Astrocyte (in vitro differentiated cells and primary cell): Measurements from ENCODE around the gene GNRHR. TPM values are rescaled to one million over a fixed set of nuclear protein-coding genes. Genes with fewer than 3 reads are reported as not detected.

Experiments
- DNase-seq: peaks from one replicate; pipeline ENCODE4 v3.0.0-alpha.2; 2010; ENCODE audit warnings: low read depth
- FAIRE-seq: peaks from 2 replicates; lab custom pipeline; 2011; peaks lifted over from hg19 to GRCh38; lab: Jason Lieb, UNC
- H2AFZ ChIP-seq: 2 replicates; pipeline ENCODE4 v1.6.0; 2012; ENCODE audit warnings: low read depth, low read length, inconsistent platforms
- H3K27ac ChIP-seq: 2 replicates; pipeline ENCODE4 v1.5.1; 2011; ENCODE audit warnings: low read depth, low read length, inconsistent platforms
- H3K27me3 ChIP-seq: 2 replicates; pipeline ENCODE4 v1.6.0; 2011; ENCODE audit warnings: low read length, inconsistent platforms; ENCODE audit not compliant: insufficient read depth
- H3K36me3 ChIP-seq: 2 replicates; pipeline ENCODE4 v1.5.1; 2011; ENCODE audit warnings: low read length, inconsistent platforms; ENCODE audit not compliant: insufficient read depth
- H3K4me1 ChIP-seq: 2 replicates; pipeline ENCODE4 v1.5.1; 2011; ENCODE audit warnings: low read length, inconsistent platforms; ENCODE audit not compliant: insufficient read depth
- H3K4me2 ChIP-seq: 2 replicates; pipeline ENCODE4 v1.6.0; 2012; ENCODE audit warnings: low read length, inconsistent platforms
- H3K4me3 ChIP-seq: 2 replicates; pipeline ENCODE4 v1.5.1; 2011; ENCODE audit warnings: low read depth, mild to moderate bottlenecking, low read length, inconsistent platforms; ENCODE audit not compliant: insufficient read depth
- H3K79me2 ChIP-seq: 2 replicates; pipeline ENCODE4 v1.6.0; 2012; ENCODE audit warnings: mild to moderate bottlenecking, low read length, inconsistent platforms; ENCODE audit not compliant: insufficient read depth
- H3K9ac ChIP-seq: 2 replicates; pipeline ENCODE4 v1.6.0; 2012; ENCODE audit warnings: mild to moderate bottlenecking, low read length, inconsistent platforms
- H3K9me3 ChIP-seq: 2 replicates; pipeline ENCODE4 v1.5.1; 2012; ENCODE audit warnings: low read depth, mild to moderate bottlenecking, low read length, inconsistent platforms; ENCODE audit not compliant: insufficient read depth
- H4K20me1 ChIP-seq: 2 replicates; pipeline ENCODE4 v1.6.0; 2012; ENCODE audit warnings: low read length, inconsistent platforms; ENCODE audit not compliant: insufficient read depth
- H3K27ac Mint-ChIP-seq: one replicate; pipeline ENCODE4 v1.8.0; 2021; ENCODE audit warnings: mild to moderate bottlenecking, mixed read lengths; ENCODE audit not compliant: unreplicated experiment
- H3K27me3 Mint-ChIP-seq: one replicate; pipeline ENCODE4 v1.8.0; 2021; ENCODE audit warnings: low read depth, mixed read lengths; ENCODE audit not compliant: unreplicated experiment
- H3K36me3 Mint-ChIP-seq: one replicate; pipeline ENCODE4 v1.8.0; 2021; ENCODE audit warnings: low read depth, mixed read lengths; ENCODE audit not compliant: unreplicated experiment
- H3K4me1 Mint-ChIP-seq: one replicate; pipeline ENCODE4 v1.8.0; 2021; ENCODE audit warnings: low read depth, mixed read lengths; ENCODE audit not compliant: unreplicated experiment
- H3K4me3 Mint-ChIP-seq: one replicate; pipeline ENCODE4 v1.8.0; 2021; ENCODE audit warnings: mild to moderate bottlenecking, moderate library complexity, mixed read lengths; ENCODE audit not compliant: unreplicated experiment
- H3K9me3 Mint-ChIP-seq: one replicate; pipeline ENCODE4 v1.8.0; 2021; ENCODE audit warnings: mild to moderate bottlenecking, mixed read lengths; ENCODE audit not compliant: unreplicated experiment
- CTCF ChIP-seq: IDR thresholded peaks from 2 replicates; pipeline ENCODE4 v1.5.1; 2011; ENCODE audit warnings: low read depth, mild to moderate bottlenecking, inconsistent platforms, low read length, moderate library complexity; ENCODE audit not compliant: insufficient read depth
- EZH2 ChIP-seq: IDR thresholded peaks from 2 replicates; pipeline ENCODE4 v1.6.1; 2012; ENCODE audit warnings: mild to moderate bottlenecking, low read length, inconsistent platforms; ENCODE audit not compliant: insufficient read depth
- total RNA-seq: library from RNA; stranded (reverse); gene quantifications from 2 replicates; pipeline ENCODE4 v1.2.1, GENCODE V29; 2021

The GNRHR gene
- total RNA-seq, 1 donor from 2014 or later, result not detected

GRCh38 chr4:67702166-67702565 is 52.0 kb downstream of the GNRHR start:
- H3K4me3 Mint-ChIP-seq, result peak overlapping the region; percentile 94
- FAIRE-seq (no peak), DNase-seq (no peak)
- peak overlapping the region; percentile 97 for H3K9ac ChIP-seq
- peak overlapping the region; percentile 87 for H3K4me2 ChIP-seq
- H3K4me1 ChIP-seq, result no peaks in the 10 kb centered on the region
- peaks cover 90% of the 10 kb centered on the region for H3K79me2 ChIP-seq
- peaks cover 4% of the 10 kb centered on the region for H3K9me3 Mint-ChIP-seq
- H3K36me3 Mint-ChIP-seq, result peaks cover 7% of the 10 kb centered on the region
- H3K36me3 ChIP-seq, result no peaks in the 10 kb centered on the region
- peaks cover 15% of the 10 kb centered on the region for H3K4me1 Mint-ChIP-seq
- H3K27ac Mint-ChIP-seq, result no peak overlapping the region
- peak overlapping the region; percentile 94 for H3K4me3 ChIP-seq
- TF ChIP-seq CTCF, result no peak
- TF ChIP-seq EZH2, result no peak
- H3K27me3 Mint-ChIP-seq, result no peaks in the 10 kb centered on the region
- no peaks in the 10 kb centered on the region for H3K27me3 ChIP-seq
- H4K20me1 ChIP-seq, result peaks cover 4% of the 10 kb centered on the region
- no peaks in the 10 kb centered on the region for H3K9me3 ChIP-seq
- no peak overlapping the region for H3K27ac ChIP-seq
- no peak overlapping the region for H2AFZ ChIP-seq

- Mint-ChIP-seq H3K27ac (peak overlapping the region; percentile 88), H3K36me3 (peaks cover 3% of the 10 kb centered on the region), H3K4me1 (peaks cover 15% of the 10 kb centered on the region), H3K27me3 (no peaks in the 10 kb centered on the region), H3K4me3 (peak overlapping the region; percentile 94), H3K9me3 (peaks cover under 1% of the 10 kb centered on the region)
- H3K9ac ChIP-seq, result peak overlapping the region; percentile 97
- H3K27me3 ChIP-seq, result no peaks in the 10 kb centered on the region
- no peaks in the 10 kb centered on the region for H3K9me3 ChIP-seq
- no peak for FAIRE-seq
- TF ChIP-seq CTCF, result no peak
- TF ChIP-seq EZH2, result no peak
- peak overlapping the region; percentile 87 for H3K4me2 ChIP-seq
- H3K4me3 ChIP-seq, result peak overlapping the region; percentile 94
- no peaks in the 10 kb centered on the region for H3K36me3 ChIP-seq
- H4K20me1 ChIP-seq, result peaks cover 4% of the 10 kb centered on the region
- peak overlapping the region; percentile 58 for H2AFZ ChIP-seq
- H3K4me1 ChIP-seq, result no peaks in the 10 kb centered on the region
- DNase-seq, result no peak
- peaks cover 91% of the 10 kb centered on the region for H3K79me2 ChIP-seq
- peak overlapping the region; percentile 72 for H3K27ac ChIP-seq
Measured at GRCh38 chr4:67701517-67701850, 52.7 kb downstream of the GNRHR start.

GRCh38 chr4:67700738-67701516 is 53.3 kb downstream of the GNRHR start, which contains the start of gene UBA6:
UBA6 (minus strand) TSS chr4:67701155; CDS start chr4:67701119, 36 bp downstream.
- Mint-ChIP-seq H3K36me3 (peaks cover 3% of the 10 kb centered on the region), H3K4me3 (peak within 1 kb of the TSS; percentile 94), H3K27ac (peak within 1 kb of the TSS; percentile 88), H3K9me3 (no peaks in the 10 kb centered on the region), H3K4me1 (peaks cover 15% of the 10 kb centered on the region), H3K27me3 (no peaks in the 10 kb centered on the region)
- H3K9ac ChIP-seq, result peak within 1 kb of the TSS; percentile 97
- TF ChIP-seq EZH2 (no peak), CTCF (no peak)
- peak within 1 kb of the TSS; percentile 87 for H3K4me2 ChIP-seq
- peaks cover 2% of the 10 kb centered on the region for H3K36me3 ChIP-seq
- no peaks in the 10 kb centered on the region for H3K4me1 ChIP-seq
- FAIRE-seq (peak; percentile 68), DNase-seq (peak; percentile 93)
- H3K9me3 ChIP-seq, result no peaks in the 10 kb centered on the region
- H2AFZ ChIP-seq, result peak within 1 kb of the TSS; percentile 84
- peaks cover 4% of the 10 kb centered on the region for H4K20me1 ChIP-seq
- H3K79me2 ChIP-seq, result peaks cover 90% of the 10 kb centered on the region
- H3K27me3 ChIP-seq, result no peaks in the 10 kb centered on the region
- H3K4me3 ChIP-seq, result peak within 1 kb of the TSS; percentile 94
- H3K27ac ChIP-seq, result peak within 1 kb of the TSS; percentile 90
